Astrocyte of the spinal cord (primary cell): ENCODE results near the gene AS3MT.
"Not testable (repeated sequence)": the region's sequence is repeated elsewhere in the genome, so short reads cannot be mapped to it uniquely, and the experiment has no call there.

Experiments
- DNase-seq: peaks from one replicate; pipeline ENCODE4 v3.0.0; 2011; ENCODE audit warnings: low read depth, low spot score
- H3K4me3 ChIP-seq: 2 replicates; pipeline ENCODE4 v1.5.1; 2011; ENCODE audit warnings: low read depth, mild to moderate bottlenecking, low read length, moderate library complexity
- in situ Hi-C: cut with HindIII; loops from 2 replicates; pipeline ENCODE4 v1.10.0; 2017; ENCODE audit warnings: low sequenced_read_pairs
- TF ChIP-seq, protein P1 (sequence below): IDR thresholded peaks from 2 replicates; pipeline ENCODE4 v1.5.1; 2012; ENCODE audit warnings: low read depth, mild to moderate bottlenecking, low read length, inconsistent platforms

Gene AS3MT

DNA sequence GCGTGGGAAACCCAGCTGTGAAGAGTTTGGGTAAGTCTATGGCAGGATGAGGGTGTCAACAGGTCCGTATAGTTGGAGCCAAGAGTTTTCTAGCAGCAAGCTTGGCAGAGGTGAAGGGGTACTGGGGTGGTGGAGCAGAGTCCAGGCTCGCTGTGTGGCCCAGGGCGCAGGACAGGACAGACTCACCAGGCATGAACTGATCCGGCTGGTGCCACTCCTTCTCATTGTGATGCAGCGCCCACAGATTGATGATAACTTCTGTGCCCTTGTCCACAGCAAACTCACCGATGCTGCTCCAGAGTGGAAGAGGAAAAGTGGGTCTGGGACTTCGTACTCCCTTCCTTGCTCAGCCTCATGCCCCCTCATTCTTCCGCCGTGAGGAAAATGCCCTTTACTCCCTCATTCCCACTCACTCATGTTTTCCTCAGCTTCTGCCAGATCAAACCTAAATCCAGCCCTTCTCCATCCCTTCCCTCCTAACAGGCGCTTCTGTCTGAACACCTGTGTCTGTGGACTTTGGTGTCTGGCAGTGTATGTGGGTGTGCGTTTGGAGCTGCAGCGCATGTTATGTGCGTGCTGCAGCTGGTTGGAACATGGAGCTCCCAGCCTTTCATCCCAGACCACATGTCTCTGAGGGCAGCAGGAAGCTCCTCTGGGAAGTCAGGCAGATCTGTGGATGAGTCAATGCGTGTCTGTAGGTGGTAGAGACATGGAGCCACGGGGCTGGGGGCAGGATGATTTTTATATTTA lies 37.8 kb upstream of the AS3MT start:
- peak; percentile 18 for DNase-seq
- H3K4me3 ChIP-seq, result no peak overlapping the region
- TF ChIP-seq, protein P1, sequence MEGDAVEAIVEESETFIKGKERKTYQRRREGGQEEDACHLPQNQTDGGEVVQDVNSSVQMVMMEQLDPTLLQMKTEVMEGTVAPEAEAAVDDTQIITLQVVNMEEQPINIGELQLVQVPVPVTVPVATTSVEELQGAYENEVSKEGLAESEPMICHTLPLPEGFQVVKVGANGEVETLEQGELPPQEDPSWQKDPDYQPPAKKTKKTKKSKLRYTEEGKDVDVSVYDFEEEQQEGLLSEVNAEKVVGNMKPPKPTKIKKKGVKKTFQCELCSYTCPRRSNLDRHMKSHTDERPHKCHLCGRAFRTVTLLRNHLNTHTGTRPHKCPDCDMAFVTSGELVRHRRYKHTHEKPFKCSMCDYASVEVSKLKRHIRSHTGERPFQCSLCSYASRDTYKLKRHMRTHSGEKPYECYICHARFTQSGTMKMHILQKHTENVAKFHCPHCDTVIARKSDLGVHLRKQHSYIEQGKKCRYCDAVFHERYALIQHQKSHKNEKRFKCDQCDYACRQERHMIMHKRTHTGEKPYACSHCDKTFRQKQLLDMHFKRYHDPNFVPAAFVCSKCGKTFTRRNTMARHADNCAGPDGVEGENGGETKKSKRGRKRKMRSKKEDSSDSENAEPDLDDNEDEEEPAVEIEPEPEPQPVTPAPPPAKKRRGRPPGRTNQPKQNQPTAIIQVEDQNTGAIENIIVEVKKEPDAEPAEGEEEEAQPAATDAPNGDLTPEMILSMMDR, result no peak
- in situ Hi-C loops, result no loop called here

DNA sequence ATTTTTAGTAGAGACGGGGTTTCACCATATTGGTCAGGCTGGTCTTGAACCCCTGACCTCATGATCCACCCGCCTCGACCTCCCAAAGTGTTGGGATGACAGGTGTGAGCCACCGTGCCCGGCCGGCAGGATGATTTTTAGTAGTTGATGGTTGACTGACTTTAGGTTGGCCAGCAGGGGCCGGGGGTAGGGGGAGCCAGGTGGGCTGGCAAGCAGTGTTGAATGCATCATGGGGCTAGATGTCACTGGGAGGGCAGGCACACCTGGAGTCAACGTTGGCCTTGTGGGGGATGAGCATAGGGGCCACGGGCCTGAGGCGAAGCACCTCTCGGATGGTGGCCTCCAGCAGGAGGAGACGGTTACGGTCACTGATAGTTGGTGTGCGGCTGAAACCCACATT lies 37.0 kb upstream of the AS3MT start:
- H3K4me3 ChIP-seq, result no peak overlapping the region
- TF ChIP-seq, protein P1, result no peak
- no peak for DNase-seq
- in situ Hi-C loops, result no loop called here

DNA sequence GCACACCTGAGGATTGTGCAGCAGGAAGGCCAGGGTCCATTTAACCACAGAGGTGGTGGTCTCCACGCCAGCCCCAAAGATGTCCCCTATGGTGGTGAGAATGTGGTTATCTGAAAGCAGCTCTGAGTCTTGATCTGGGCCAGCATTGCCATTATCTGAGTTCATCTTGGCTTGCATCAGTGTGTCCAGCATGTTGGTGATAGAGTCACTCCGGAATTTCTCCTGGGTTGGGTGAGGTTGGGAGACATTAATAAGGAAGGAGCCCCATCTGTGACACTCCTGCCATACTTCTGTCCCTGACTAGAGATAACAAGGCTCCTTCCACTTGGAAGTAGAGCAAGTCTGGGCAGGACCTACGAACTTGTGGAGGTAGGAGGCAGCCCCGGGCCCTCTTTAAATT lies 36.3 kb upstream of the AS3MT start:
- in situ Hi-C loops, result no loop called here
- no peak for DNase-seq
- TF ChIP-seq, protein P1, result no peak

DNA sequence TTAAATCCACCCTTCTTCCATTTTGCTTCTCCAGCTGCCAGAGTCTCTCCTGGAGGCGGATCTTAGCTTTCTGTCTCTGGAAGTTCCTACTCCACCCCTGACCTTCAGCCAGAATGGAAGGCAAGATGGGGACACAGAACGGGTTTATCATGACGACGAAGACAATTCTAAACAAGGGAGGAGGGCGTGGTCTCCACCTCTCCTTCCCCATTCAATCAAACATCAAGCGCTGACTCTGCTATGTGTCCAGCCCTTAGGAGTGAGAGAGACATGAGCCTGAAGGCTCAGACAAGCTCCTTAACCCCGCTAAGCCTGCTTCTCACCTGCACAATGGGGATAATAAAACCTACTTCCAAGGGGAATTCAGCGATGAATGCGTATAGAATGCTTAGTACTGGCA lies 35.1 kb upstream of the AS3MT start:
- in situ Hi-C loops, result no loop called here
- TF ChIP-seq, protein P1, result no peak
- DNase-seq, result no peak
- H3K4me3 ChIP-seq, result no peak overlapping the region

More for the DNA sequence above, 36.3 kb upstream of the AS3MT start:
- no peak overlapping the region for H3K4me3 ChIP-seq

DNA sequence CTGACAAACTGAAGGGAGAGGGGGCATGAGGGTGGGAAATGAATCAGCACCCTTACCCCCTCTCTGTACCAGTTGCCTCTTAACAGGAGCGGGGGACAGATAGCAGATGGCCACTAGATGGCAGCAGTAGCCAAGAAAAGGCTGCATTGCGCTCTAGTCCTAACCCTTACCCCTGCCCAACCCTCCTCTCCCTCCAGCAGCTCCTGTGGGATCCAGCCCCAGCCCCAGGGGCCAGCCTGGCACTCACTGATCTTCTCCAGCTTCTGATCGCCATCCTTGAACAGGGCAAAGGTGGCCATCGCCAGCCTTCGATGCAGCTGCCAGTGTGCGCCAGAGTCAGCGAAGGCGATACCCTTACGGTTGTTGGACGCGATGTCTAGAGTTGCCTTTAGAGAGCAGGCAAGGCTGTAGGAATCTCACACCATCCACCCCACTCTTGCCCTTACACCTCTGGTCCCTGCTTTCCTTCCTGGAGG lies 34.2 kb upstream of the AS3MT start:
- peak; percentile 63 for DNase-seq
- in situ Hi-C loops, result no loop called here
- TF ChIP-seq, protein P1, result peak; percentile 83
- no peak overlapping the region for H3K4me3 ChIP-seq

DNA sequence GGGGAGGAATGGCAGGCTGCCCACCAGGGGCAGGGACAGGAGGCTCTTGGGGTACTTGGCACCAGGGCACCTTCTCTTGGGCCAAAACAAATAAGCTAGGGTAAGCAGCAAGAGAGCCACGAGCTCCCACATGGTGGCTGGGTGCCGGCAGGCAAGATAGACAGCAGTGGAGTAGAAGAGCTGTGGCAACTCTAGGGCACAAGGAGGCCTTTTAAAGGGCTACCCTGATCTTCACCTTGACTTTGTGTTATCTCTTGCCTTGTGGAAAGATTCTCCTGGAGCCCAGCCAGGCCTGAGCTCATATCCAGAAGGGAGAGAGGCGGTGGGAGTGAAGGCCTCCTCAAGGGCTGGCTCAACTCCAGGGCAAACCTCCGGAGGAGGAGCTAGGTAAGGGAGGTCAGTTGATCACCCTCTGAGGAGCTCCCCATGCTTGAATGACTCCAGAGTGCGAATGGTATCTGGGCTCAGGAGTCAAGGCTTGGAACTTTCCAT lies 32.0 kb upstream of the AS3MT start, which contains the start of gene CYP17A1:
Gene CYP17A1 (minus strand): TSS at position 184 of the 492 bp plus-strand sequence. CDS start 52 bp downstream, at position 132.
- TF ChIP-seq, protein P1, result no peak
- no peak within 1 kb of the TSS for H3K4me3 ChIP-seq
- in situ Hi-C loops, result no loop called here
- no peak for DNase-seq

DNA sequence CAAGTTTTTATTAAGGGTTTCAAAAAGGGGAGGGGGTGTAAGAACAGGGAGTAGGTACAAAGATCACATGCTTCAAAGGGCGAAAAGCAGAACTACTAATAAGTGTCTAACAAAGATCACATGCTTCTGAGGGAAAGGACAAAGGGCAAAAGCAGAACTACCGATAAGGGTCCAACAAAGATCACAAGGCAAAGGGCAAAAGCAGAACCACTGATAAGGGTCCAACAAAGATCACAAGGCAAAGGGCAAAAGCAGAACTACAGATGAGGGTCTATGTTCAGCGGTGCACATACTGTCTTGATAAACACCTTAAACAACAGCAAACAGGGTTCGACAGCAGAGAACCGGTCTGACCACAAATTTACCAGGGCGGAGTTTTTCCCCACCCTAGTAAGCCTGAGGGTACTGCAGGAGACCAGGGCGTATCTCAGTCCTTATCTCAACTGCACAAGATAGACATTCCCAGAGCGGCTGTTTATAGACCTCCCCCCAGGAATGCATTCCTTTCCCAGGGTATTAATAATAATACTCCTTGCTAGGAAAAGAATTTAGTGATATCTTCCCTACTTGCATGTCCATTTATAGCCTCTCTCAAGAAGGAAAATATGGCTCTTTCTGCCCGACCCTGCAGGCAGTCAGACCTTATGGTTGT lies 30.9 kb upstream of the AS3MT start:
- DNase-seq, in situ Hi-C loops, H3K4me3 ChIP-seq: not testable (repeated sequence)
